HepG2 (cell line): ENCODE data around the gene ZNF132. TPM values are rescaled to one million over a fixed set of nuclear protein-coding genes. Genes with fewer than 3 reads are reported as not detected.

Experiments
- ASH2L ChIP-seq: fragments of 300-600, 200-600 bp; sonication (generic); IDR thresholded peaks from 2 replicates; pipeline ENCODE4 v1.7.0; 2017; ENCODE audit warnings: low read depth, mild to moderate bottlenecking, moderate library complexity, mixed read lengths, low read length; ENCODE audit not compliant: insufficient read length
- BRF2 ChIP-seq: sonication (generic); formaldehyde crosslinking; IDR thresholded peaks from 2 replicates; pipeline ENCODE4 v1.8.1; 2022; ENCODE audit warnings: mild to moderate bottlenecking, missing genetic modification reagents
- CENPX ChIP-seq: sonication (generic); formaldehyde crosslinking; IDR thresholded peaks from 2 replicates; pipeline ENCODE4 v1.9.0; 2021; ENCODE audit warnings: mild to moderate bottlenecking, missing genetic modification reagents, moderate library complexity
- GLI4 ChIP-seq: sonication (generic); formaldehyde crosslinking; IDR thresholded peaks from 2 replicates; pipeline ENCODE4 v1.5.1; 2020; ENCODE audit warnings: missing genetic modification reagents, mild to moderate bottlenecking, moderate library complexity, borderline replicate concordance
- HOXA9 ChIP-seq: sonication (generic); formaldehyde crosslinking; IDR thresholded peaks from 2 replicates; pipeline ENCODE4 v1.8.1; 2022; ENCODE audit warnings: missing genetic modification reagents, mild to moderate bottlenecking, moderate library complexity, borderline replicate concordance
- KDM5B ChIP-seq: sonication (generic); formaldehyde crosslinking; IDR thresholded peaks from 2 replicates; pipeline ENCODE4 v1.4.0; 2020; ENCODE audit warnings: missing genetic modification reagents, mild to moderate bottlenecking, borderline replicate concordance
- KLF16 ChIP-seq, 2 experiments: sonication (generic) in 1 of 2; formaldehyde crosslinking in 1 of 2; IDR thresholded peaks; 2 replicates each; pipeline versions ENCODE4 v1.6.1 to v1.8.0; 2016 to 2023; ENCODE audit warnings: missing genetic modification reagents in 2 of 2, missing compliant biosample characterization in 1 of 2
- ZBTB20 ChIP-seq: sonication (generic); formaldehyde crosslinking; IDR thresholded peaks from 2 replicates; pipeline ENCODE4 v1.8.1; 2023; ENCODE audit warnings: missing genetic modification reagents, low read depth, mild to moderate bottlenecking, borderline replicate concordance
- ZFP1 ChIP-seq: IDR thresholded peaks from 2 replicates; pipeline ENCODE4 v1.6.1; 2016
- ZNF598 ChIP-seq: sonication (generic); formaldehyde crosslinking; IDR thresholded peaks from 2 replicates; pipeline ENCODE4 v1.5.1; 2020; ENCODE audit warnings: mild to moderate bottlenecking, missing genetic modification reagents, borderline replicate concordance
- ZNF687 ChIP-seq: sonication (generic); formaldehyde crosslinking; IDR thresholded peaks from 2 replicates; pipeline ENCODE4 v1.5.1; 2020; ENCODE audit warnings: mild to moderate bottlenecking, missing genetic modification reagents, moderate library complexity
- polyA plus RNA-seq, 8 experiments: library from polyadenylated mRNA; depleted of rRNA in 3 of 8; stranded (reverse) in 7 of 8; unstranded in 1 of 8; fragments of >200 nt; fragmentation: Illumina TruSeq in 4 of 8; extraction: Trizol in 4 of 8; gene quantifications; 2 replicates each; pipeline versions ENCODE4 v1.2.1 to v1.2.3, GENCODE V29; 2011 to 2016; ENCODE audit warnings: low read depth in 4 of 8, missing spikeins in 1 of 8, mixed read lengths in 1 of 8; ENCODE audit not compliant: insufficient read depth in 1 of 8
- total RNA-seq, 5 experiments: library from RNA; depleted of rRNA; stranded (reverse); fragments of >200 nt; fragmentation: Illumina TruSeq; extraction: Trizol; gene quantifications; 2 replicates each; pipeline ENCODE4 v1.2.3, GENCODE V29; 2016; ENCODE audit warnings: low read depth in 1 of 5
- TF ChIP-seq, protein P1 (sequence below): IDR thresholded peaks from 2 replicates; pipeline ENCODE4 v1.6.1; 2016; ENCODE audit warnings: missing biosample characterization, missing genetic modification reagents, low read depth
- TF ChIP-seq, protein P2 (sequence below): sonication (generic); formaldehyde crosslinking; IDR thresholded peaks from 2 replicates; pipeline ENCODE4 v1.5.0; 2020; ENCODE audit warnings: mild to moderate bottlenecking, missing genetic modification reagents, moderate library complexity
- TF ChIP-seq, protein P3 (sequence below): sonication (generic); formaldehyde crosslinking; IDR thresholded peaks from 2 replicates; pipeline ENCODE4 v1.5.0; 2020; ENCODE audit warnings: mild to moderate bottlenecking, missing genetic modification reagents
- TF ChIP-seq, protein P4 (sequence below): sonication (generic); formaldehyde crosslinking; IDR thresholded peaks from 2 replicates; pipeline ENCODE4 v1.4.0; 2020; ENCODE audit warnings: missing genetic modification reagents

Gene ZNF132
- total and polyA plus RNA-seq, 2 of the 13 experiments (the other 11 are each of a cell fraction or from before 2014, with no cell fraction given) = not detected

DNA sequence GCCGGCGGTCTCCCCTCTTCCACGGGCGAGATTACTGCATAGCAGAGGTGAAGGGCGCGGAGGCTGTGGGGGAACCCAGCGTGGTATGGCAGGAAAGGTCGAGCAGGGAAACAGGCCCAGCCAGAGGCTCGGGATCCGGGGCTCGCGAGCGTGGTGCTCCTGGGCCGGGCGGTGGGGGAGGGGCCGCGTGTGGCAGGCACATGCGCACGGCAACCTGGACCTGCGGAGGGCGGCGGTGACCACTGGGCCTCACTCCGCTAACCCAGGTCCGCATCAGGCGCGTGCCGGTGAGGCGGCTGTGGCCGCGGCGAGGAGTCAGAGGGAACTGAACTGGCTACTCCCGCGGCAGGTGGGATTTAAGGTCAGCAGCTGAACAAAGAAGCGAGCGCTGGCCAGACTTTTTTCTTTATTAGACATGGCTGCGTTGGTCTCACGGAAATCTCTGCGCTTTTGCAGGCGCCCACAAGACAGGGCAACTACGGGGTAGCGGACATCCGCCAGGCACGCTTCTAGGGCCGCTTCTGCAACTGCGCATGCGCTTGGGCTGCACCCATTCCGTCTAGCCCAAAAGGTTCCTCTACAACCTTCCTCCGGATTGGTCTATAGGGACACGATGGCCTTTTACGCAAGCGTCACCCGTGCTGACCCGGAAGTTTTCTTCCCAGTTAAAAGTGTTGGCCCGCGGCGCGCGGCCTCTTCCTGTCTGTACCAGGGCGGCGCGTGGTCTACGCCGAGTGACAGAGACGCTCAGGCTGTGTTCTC lies 53.2 kb downstream of the ZNF132 start, which contains the start of gene RPS5 (continued):
- TF ChIP-seq, protein P1, sequence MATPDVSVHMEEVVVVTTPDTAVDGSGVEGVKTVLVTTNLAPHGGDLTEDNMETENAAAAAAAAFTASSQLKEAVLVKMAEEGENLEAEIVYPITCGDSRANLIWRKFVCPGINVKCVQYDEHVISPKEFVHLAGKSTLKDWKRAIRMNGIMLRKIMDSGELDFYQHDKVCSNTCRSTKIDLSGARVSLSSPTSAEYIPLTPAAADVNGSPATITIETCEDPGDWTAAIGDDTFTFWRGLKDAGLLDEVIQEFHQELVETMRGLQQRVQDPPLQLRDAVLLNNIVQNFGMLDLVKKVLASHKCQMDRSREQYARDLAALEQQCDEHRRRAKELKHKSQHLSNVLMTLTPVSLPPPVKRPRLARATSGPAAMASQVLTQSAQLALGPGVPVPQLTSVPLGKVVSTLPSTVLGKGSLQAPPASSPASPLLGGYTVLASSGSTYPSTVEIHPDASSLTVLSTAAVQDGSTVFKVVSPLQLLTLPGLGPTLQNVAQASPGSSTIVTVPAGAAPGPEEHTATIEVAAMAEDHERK = peak; percentile 93
- TF ChIP-seq ZFP1 (no peak), GLI4 (CRISPR knock-in tag) (peak; percentile 93; the same call in 1 of the 2 replicates), BRF2 (CRISPR knock-in tag) (0 out of 2 replicates have a peak, but pooled peaks have one; percentile 36), ASH2L (peak; percentile 80), ZNF598 (CRISPR knock-in tag) (0 out of 2 replicates have a peak, but pooled peaks have one; percentile 28), ZNF687 (peak; percentile 97), KDM5B (peak; percentile 86; the same call in 1 of the 2 replicates), CENPX (no peak), ZBTB20 (no peak), KLF16 (CRISPR knock-in tag; IDR thresholded peaks at IDR 0.05) (peak in 1 of 2 experiments; percentile 57; a peak in 2 of 4 replicates), HOXA9 (CRISPR knock-in tag) (peak; percentile 84; the same call in 1 of the 2 replicates)
- TF ChIP-seq, protein P2, sequence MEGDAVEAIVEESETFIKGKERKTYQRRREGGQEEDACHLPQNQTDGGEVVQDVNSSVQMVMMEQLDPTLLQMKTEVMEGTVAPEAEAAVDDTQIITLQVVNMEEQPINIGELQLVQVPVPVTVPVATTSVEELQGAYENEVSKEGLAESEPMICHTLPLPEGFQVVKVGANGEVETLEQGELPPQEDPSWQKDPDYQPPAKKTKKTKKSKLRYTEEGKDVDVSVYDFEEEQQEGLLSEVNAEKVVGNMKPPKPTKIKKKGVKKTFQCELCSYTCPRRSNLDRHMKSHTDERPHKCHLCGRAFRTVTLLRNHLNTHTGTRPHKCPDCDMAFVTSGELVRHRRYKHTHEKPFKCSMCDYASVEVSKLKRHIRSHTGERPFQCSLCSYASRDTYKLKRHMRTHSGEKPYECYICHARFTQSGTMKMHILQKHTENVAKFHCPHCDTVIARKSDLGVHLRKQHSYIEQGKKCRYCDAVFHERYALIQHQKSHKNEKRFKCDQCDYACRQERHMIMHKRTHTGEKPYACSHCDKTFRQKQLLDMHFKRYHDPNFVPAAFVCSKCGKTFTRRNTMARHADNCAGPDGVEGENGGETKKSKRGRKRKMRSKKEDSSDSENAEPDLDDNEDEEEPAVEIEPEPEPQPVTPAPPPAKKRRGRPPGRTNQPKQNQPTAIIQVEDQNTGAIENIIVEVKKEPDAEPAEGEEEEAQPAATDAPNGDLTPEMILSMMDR (CRISPR knock-in tag) = no peak
- TF ChIP-seq, protein P3, sequence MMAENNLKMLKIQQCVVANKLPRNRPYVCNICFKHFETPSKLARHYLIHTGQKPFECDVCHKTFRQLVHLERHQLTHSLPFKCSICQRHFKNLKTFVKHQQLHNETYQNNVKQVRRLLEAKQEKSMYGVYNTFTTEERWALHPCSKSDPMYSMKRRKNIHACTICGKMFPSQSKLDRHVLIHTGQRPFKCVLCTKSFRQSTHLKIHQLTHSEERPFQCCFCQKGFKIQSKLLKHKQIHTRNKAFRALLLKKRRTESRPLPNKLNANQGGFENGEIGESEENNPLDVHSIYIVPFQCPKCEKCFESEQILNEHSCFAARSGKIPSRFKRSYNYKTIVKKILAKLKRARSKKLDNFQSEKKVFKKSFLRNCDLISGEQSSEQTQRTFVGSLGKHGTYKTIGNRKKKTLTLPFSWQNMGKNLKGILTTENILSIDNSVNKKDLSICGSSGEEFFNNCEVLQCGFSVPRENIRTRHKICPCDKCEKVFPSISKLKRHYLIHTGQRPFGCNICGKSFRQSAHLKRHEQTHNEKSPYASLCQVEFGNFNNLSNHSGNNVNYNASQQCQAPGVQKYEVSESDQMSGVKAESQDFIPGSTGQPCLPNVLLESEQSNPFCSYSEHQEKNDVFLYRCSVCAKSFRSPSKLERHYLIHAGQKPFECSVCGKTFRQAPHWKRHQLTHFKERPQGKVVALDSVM (CRISPR knock-in tag) = peak; percentile 26; the same call in 1 of the 2 replicates
- TF ChIP-seq, protein P4, sequence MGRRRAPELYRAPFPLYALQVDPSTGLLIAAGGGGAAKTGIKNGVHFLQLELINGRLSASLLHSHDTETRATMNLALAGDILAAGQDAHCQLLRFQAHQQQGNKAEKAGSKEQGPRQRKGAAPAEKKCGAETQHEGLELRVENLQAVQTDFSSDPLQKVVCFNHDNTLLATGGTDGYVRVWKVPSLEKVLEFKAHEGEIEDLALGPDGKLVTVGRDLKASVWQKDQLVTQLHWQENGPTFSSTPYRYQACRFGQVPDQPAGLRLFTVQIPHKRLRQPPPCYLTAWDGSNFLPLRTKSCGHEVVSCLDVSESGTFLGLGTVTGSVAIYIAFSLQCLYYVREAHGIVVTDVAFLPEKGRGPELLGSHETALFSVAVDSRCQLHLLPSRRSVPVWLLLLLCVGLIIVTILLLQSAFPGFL = no peak
